IMR-90 (cell line): ENCODE results near the gene SLC2A13.

Experiments
- BHLHE40 ChIP-seq: fragments of 150-350 bp; IDR thresholded peaks from 2 replicates; pipeline ENCODE4 v1.6.1; 2016; ENCODE audit warnings: mild to moderate bottlenecking, low read depth, low read length
- CTCF ChIP-seq: conservative IDR thresholded peaks from 2 replicates; pipeline ENCODE4 v1.5.1; 2012; ENCODE audit warnings: mild to moderate bottlenecking, low read depth, low read length, improper control_type of control experiment
- FOS ChIP-seq: fragments of 150-350 bp; IDR thresholded peaks from 2 replicates; pipeline ENCODE4 v1.6.1; 2016; ENCODE audit warnings: low read depth, low read length
- MAFK ChIP-seq: IDR thresholded peaks from 2 replicates; pipeline ENCODE4 v1.6.1; 2012; ENCODE audit warnings: low read depth, low read length, improper control_type of control experiment
- MAZ ChIP-seq: IDR thresholded peaks from 2 replicates; pipeline ENCODE4 v1.6.1; 2012; ENCODE audit warnings: low read depth, mild to moderate bottlenecking, low read length, improper control_type of control experiment, moderate library complexity, borderline replicate concordance
- MXI1 ChIP-seq: IDR thresholded peaks from 2 replicates; pipeline ENCODE4 v1.6.1; 2012; ENCODE audit warnings: low read depth, mild to moderate bottlenecking, low read length, moderate library complexity, borderline replicate concordance
- NFE2L2 ChIP-seq: fragments of 150-350 bp; IDR thresholded peaks from 2 replicates; pipeline ENCODE4 v1.6.1; 2016; ENCODE audit warnings: low read depth, mild to moderate bottlenecking, low read length
- POLR2A ChIP-seq: IDR thresholded peaks from 2 replicates; pipeline ENCODE4 v1.6.1; 2012; ENCODE audit warnings: mild to moderate bottlenecking, low read depth, low read length
- RAD21 ChIP-seq: IDR thresholded peaks from 2 replicates; pipeline ENCODE4 v1.6.1; 2012; ENCODE audit warnings: low read length, improper control_type of control experiment
- RCOR1 ChIP-seq: IDR thresholded peaks from 2 replicates; pipeline ENCODE4 v1.6.1; 2012; ENCODE audit warnings: mild to moderate bottlenecking, low read length, improper control_type of control experiment; ENCODE audit not compliant: insufficient replicate concordance
- RFX5 ChIP-seq: IDR thresholded peaks from 2 replicates; pipeline ENCODE4 v1.8.0; 2012; ENCODE audit warnings: low read depth, mild to moderate bottlenecking, low read length, moderate library complexity
- SMC3 ChIP-seq: fragments of 150-350 bp; IDR thresholded peaks from 2 replicates; pipeline ENCODE4 v1.6.1; 2016; ENCODE audit warnings: low read depth, mild to moderate bottlenecking, antibody characterized with exemption, low read length, moderate library complexity
- TF ChIP-seq, protein P1 (sequence below): fragments of 150-350 bp; IDR thresholded peaks from 2 replicates; pipeline ENCODE4 v1.6.1; 2017; ENCODE audit warnings: mild to moderate bottlenecking, antibody characterized with exemption, low read length, low read depth
- TF ChIP-seq, protein P2 (sequence below): fragments of 150-350 bp; IDR thresholded peaks from 2 replicates; pipeline ENCODE4 v1.6.1; 2016; ENCODE audit warnings: low read depth, mild to moderate bottlenecking, low read length, moderate library complexity, borderline replicate concordance

GRCh38 chr12:39868328-39868725 is 237.6 kb downstream of the SLC2A13 start:
- TF ChIP-seq CTCF (no peak), POLR2A (no peak), MXI1 (no peak), RAD21 (no peak), FOS (no peak), RFX5 (no peak), MAZ (no peak), SMC3 (no peak), NFE2L2 (no peak), BHLHE40 (no peak), RCOR1 (no peak), MAFK (no peak)
- TF ChIP-seq, protein P1, sequence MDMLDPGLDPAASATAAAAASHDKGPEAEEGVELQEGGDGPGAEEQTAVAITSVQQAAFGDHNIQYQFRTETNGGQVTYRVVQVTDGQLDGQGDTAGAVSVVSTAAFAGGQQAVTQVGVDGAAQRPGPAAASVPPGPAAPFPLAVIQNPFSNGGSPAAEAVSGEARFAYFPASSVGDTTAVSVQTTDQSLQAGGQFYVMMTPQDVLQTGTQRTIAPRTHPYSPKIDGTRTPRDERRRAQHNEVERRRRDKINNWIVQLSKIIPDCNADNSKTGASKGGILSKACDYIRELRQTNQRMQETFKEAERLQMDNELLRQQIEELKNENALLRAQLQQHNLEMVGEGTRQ, result no peak
- TF ChIP-seq, protein P2, sequence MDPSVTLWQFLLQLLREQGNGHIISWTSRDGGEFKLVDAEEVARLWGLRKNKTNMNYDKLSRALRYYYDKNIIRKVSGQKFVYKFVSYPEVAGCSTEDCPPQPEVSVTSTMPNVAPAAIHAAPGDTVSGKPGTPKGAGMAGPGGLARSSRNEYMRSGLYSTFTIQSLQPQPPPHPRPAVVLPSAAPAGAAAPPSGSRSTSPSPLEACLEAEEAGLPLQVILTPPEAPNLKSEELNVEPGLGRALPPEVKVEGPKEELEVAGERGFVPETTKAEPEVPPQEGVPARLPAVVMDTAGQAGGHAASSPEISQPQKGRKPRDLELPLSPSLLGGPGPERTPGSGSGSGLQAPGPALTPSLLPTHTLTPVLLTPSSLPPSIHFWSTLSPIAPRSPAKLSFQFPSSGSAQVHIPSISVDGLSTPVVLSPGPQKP, result no peak
